ENCODE data around the gene ZBTB7C.

GRCh38 chr18:48179001-48179400 lies 230.2 kb downstream of the ZBTB7C start:
- TF ChIP-seq CTCF (conservative IDR thresholded peaks at IDR 0.05; ENCODE audit: low read length) (no peak), EZH2phosphoT487 (IDR thresholded peaks at IDR 0.05; ENCODE audit: borderline replicate concordance, low read depth, low read length) (no peak)

Data from OCI-LY7 (cell line).